GM12873 (cell line): ENCODE measurements around the gene TNFSF15.

Source experiments
- TF ChIP-seq, protein P1 (sequence below): IDR thresholded peaks from 2 replicates; pipeline ENCODE4 v1.5.1; 2012; ENCODE audit warnings: low read depth, mild to moderate bottlenecking, moderate library complexity, low read length, control low read depth; ENCODE audit not compliant: insufficient read depth; ENCODE audit errors: missing control alignments

TNFSF15 gene

DNA sequence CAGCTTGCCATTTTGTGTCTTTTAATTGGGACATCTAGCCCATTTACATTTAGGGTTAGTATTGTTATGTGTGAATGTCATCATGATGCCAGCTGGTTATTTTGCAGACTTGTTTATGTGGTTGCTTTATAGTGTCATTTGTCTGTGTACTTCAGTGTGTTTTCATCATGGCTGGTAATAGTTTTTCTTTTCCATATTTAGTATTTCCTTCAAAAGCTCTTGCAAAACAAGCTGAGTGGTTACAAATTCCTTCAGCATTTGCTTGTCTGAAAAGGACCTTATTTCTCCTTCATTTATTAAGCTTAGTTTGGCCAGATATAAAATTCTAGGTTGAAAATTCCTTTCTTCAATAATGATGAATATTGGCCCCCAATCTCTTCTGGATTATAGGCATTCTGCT, 28.5 kb upstream of the TNFSF15 start:
- TF ChIP-seq, protein P1, sequence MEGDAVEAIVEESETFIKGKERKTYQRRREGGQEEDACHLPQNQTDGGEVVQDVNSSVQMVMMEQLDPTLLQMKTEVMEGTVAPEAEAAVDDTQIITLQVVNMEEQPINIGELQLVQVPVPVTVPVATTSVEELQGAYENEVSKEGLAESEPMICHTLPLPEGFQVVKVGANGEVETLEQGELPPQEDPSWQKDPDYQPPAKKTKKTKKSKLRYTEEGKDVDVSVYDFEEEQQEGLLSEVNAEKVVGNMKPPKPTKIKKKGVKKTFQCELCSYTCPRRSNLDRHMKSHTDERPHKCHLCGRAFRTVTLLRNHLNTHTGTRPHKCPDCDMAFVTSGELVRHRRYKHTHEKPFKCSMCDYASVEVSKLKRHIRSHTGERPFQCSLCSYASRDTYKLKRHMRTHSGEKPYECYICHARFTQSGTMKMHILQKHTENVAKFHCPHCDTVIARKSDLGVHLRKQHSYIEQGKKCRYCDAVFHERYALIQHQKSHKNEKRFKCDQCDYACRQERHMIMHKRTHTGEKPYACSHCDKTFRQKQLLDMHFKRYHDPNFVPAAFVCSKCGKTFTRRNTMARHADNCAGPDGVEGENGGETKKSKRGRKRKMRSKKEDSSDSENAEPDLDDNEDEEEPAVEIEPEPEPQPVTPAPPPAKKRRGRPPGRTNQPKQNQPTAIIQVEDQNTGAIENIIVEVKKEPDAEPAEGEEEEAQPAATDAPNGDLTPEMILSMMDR = no peak

DNA sequence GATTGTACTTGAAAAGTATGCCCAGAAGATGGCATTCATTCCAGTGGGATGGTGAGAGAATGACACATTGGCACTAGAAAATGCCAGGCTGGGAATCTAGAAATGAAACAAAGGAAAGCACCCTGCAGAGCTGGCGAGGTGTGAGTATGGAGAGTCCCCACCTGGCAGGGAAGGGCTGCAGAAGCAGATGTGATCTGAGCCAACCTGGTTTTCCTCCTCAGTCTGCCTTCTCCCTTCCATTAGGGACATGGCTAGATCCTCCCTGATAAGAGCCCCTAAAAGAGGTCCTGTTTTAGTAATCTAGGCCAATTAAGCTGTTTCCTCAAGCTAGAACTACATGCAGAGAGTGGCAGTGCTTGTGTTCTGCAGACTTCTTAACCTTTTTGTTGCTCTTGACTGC, 24.7 kb upstream of the TNFSF15 start:
- TF ChIP-seq, protein P1 = no peak

DNA sequence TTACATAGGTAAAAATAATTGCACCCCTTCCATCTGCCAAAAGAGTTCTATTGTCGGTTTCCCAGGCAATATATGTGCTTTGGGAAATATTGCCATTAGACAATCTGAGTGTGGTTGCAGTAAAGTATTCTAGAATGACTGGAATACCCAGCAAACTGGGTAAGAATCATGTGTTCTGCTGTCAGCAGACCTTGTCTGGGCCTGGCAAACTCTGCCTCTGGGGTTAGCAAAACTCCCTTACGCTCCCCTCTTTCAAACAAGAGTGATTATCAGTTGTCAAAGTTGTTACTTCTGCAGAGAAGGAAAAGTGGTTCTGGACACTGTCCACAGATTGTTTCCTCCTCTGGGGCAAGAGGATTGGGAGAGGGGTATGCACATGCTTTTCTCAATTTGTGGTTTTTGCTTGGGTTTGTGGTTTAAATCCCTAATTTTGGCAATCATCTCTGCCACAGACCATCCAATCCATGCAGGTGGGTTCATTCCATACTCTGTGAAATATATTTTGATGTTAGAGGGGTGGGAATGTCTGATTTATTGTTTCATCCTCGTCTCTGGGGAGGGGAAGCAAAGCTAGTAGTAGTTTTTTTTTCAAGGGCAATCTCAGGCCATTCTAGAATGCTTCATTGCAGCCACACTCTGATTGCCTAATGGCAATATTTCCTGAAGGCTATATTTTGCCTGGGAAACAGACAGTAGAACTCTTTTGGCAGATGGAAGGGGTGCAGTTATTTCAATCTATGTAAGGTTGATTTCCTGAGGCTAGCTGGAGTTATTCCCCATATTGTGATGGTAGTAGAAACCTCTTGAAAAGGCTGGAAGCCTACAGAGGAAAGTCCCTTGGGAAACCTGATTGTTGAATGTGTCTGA, 24.0 kb upstream of the TNFSF15 start:
- TF ChIP-seq, protein P1 = no peak

DNA sequence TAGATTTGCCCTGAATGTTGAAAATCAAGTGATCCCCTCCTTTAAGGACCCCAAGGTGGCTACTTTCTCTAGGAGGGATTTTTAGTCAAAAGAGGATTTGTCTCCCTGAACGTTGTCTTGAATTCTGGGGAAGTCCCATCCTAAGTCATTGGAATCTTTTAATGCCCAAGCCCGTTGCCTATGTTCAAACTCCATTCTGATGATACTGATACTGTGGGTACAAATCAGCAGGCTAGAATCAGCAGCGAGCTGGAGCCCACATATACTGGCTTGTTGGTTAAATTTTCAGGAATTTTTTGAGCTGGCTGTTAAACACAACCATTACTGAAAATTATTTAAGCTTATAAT, 22.4 kb upstream of the TNFSF15 start:
- TF ChIP-seq, protein P1 = no peak

DNA sequence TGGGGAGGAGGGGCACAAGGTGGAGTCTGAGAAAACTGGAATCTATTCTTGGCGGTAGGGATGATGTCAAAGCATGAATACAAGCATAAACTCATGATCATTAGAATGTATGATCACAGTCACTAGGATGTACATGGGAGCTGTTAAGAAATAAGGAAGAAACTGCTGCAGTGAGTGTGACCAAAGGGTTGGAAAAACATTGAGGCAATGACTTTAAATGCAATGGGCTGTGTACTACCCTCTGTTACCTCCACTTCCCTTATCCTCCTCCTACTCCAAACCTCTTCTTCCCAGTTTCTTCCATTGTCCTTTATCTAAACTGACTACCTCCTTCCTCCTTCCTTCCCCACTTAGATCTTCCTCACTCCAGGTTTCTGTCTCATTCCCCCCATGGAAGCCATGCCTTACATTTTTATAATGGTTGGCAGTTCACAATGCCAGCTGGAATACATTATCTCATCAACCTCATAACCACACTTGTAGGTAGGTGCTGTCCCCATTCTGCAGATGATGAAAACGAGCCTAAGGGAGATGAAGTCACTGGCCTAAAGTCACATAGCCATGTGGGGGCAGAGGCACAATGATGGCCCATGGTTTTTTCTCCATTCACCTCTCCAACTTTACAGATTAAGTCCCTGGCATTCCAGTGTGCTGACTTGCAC, 21.9 kb upstream of the TNFSF15 start:
- TF ChIP-seq, protein P1 = no peak

DNA sequence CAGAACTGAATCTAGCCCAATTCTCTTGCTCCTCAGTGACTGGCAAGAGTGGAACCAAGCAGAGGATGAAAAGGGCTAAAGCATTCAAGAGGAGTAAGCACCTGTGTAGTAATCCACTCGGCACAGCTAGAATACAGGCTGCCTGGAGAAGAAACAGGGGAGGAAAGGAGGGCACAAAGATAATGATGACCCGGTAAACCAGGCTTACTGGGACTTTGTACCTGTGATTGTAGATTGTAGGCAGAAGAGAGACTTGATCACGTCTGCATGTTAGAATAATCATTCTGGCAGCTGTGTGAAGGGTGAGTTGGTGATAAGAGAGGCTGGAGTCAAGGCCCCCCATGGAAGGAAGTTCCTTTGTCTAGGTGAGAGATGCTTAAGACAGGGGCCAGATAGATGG, 20.6 kb upstream of the TNFSF15 start:
- TF ChIP-seq, protein P1 = no peak

DNA sequence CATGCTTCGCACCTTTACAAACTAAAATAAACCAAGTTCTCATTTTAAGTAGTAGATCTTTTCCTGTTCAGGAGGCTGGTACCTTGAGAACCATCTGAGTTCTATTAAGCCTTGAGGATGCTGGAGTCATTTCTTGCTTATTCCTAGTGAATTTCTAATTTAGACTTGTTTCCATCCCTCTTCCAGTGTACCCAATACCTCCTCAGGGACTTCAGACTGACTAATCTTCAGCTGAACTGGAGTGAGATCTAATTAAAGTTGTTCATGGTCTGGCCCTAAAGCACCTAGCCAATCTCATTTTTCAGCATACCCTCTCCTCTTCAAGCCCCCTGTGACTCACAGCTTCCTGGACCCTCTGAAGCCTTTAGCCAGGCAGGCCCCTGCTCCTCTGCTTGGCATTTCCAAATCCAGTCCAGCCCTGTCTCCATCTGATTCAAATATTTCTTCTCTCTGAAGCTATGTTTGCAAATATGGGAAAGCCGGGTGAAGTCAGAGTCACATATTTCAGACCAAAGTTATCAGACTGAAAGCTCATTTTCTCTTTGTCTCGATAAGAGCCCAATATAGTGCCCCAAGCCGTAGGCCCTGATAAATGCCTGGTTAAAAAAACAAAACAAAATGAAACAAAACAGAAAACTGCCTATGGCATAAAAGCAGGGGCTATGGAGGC, 19.4 kb upstream of the TNFSF15 start:
- TF ChIP-seq, protein P1 = no peak
